Measurements from ENCODE around the gene ODAD3.

ODAD3 gene

DNA sequence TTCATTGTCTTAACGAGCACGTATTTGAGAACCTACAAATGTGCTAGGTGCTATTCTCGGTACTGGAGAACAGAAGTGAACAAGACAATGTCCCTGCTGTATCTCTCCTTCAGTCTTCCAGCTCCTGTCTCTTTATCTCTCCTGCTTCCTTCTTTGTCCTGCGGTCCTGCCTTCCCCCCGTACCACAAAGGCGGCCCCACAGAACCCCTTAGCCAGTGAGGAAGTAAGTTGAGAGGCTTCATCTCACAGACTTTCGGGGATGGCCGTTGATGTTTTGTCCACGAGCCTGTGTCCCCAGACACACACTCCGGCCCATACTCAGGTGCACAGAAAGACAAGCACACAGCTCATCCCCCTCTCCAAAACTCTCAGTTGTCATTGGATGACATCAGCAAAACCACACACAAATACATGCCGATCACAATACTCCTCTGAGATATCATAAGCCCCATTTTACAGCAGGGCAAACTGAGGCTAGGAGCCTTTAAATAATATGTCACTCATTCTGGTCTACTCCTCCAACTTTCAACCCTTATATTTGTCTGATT lies 61.0 kb downstream of the ODAD3 start:
- DNase-seq, result no peak

DNA sequence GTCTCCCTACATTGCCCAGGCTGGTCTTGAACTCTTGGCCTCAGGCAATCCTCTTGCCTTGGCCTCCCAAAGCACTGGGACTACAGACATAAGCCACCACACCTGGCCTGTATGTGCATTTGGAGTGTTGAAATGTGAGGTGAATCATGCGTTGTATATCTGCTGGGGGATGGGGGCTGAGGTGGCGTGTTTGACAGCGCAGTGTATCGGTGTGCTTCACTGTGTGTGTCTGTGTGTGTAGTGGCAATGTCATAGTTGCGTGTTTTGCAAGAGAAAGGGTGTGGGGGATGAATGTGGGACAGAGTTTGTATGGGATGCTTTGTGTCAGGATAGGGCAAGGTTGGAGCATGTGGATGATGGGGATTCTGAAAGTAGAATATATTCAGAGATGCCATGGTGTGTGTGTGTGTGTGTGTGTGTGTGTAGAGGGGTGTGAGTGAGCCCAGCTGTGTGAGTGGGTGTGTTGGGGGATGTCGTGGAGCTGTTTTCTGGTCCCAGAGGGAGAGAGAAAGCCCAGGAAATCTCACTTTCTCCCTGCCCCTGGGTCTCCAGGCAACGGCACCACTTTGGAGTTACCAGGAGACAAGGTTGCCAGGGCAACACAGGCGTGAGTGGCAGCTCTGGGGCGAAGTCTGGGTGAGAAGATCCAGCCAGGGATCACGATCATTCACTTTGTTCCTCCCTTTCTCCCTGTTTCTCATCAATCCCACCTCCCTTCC lies 61.6 kb downstream of the ODAD3 start:
- no peak for DNase-seq

DNA sequence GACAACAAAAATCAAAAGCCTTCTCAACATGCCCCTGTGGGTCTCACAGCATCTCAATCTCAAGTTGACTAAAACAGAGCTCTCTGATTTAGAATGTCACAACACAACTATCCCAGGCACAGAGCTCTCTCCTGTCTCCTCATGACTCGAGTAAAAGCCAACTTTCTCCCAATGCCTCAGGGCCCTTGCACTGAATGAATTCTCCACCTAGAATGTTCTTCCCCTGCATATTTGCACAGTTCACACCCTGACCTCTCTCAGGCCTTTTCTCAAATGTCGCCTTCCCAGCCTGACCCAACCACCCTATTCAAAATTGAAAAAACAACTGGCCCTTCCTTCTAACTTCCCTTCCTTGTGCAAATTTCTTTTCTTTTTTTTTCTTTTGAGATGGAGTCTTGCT lies 64.2 kb downstream of the ODAD3 start:
- DNase-seq, result no peak
